Measurements from ENCODE around the gene PIM3. TPM values are rescaled to one million over a fixed set of nuclear protein-coding genes. Genes with fewer than 3 reads are reported as not detected.

PIM3 gene
- total RNA-seq, 2 experiments from 2014 or later = 224 to 230 TPM

DNA sequence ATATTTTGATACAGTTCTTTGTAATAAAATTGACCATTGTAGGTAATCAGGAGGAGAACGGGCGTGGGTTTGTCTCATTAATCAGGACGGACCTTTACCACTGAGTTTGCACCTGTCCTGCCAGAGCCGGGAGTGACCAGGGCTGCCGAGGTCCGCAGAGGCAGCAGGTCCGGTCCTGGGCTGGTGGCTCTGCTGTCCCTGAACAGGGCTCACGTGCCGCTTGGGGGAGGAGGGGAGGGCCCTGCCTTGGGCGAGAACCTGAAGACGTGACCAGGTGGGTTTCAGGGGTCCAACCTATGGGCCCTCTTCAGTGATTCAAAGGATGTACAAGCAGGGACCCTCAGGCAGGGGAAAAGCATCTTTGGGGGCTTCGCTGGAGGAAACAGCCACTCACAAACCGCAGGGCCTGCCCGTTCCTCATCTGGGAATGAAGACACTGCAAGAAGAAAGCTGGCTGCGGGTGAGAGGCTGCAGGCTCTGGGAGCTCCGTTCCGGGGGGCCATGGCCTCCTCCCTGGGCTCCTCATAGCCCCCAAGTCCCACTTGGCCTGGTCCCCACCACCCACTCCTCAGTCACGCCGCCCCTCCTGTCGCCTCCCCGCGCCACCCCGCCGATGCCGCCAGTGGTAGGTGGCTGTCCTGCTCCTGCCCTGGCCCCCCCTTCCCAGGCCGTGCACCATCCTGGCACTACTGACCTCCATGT, 32.9 kb upstream of the PIM3 start:
- DNase-seq (no peak), ATAC-seq (ENCODE audit: poor library complexity) (no peak)
- intact Hi-C loops (cut with DNase I, micrococcal nuclease) = loop anchor here (5.0 to 10.0 kb wide), 4 partner anchors 35 to 280 kb away; partner anchors contain the start of gene PIM3 (in 1 of the 2)
- no peaks in the 10 kb centered on the region for H3K9me3 Mint-ChIP-seq
- H3K27ac Mint-ChIP-seq = peak overlapping the region; percentile 82
- TF ChIP-seq, protein P1, sequence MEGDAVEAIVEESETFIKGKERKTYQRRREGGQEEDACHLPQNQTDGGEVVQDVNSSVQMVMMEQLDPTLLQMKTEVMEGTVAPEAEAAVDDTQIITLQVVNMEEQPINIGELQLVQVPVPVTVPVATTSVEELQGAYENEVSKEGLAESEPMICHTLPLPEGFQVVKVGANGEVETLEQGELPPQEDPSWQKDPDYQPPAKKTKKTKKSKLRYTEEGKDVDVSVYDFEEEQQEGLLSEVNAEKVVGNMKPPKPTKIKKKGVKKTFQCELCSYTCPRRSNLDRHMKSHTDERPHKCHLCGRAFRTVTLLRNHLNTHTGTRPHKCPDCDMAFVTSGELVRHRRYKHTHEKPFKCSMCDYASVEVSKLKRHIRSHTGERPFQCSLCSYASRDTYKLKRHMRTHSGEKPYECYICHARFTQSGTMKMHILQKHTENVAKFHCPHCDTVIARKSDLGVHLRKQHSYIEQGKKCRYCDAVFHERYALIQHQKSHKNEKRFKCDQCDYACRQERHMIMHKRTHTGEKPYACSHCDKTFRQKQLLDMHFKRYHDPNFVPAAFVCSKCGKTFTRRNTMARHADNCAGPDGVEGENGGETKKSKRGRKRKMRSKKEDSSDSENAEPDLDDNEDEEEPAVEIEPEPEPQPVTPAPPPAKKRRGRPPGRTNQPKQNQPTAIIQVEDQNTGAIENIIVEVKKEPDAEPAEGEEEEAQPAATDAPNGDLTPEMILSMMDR (IDR thresholded peaks at IDR 0.05) = no peak
- H3K36me3 ChIP-seq (ENCODE audit: insufficient read depth, low read length) = no peaks in the 10 kb centered on the region
- no peaks in the 10 kb centered on the region for H3K9me3 ChIP-seq (ENCODE audit: control insufficient read depth in 1 of 2, insufficient read depth in 1 of 2, low read length in 2 of 2)
- no peak overlapping the region for H3K27ac ChIP-seq (ENCODE audit: low read depth in 1 of 2, low read length in 2 of 2)
- H3K27me3 ChIP-seq (ENCODE audit: control insufficient read depth in 1 of 2, insufficient read depth in 2 of 2, low read length in 2 of 2) = no peaks in the 10 kb centered on the region
- peak overlapping the region; percentile 63 for H3K4me3 Mint-ChIP-seq
- POLR2A ChIA-PET = no interaction called here
- CTCF ChIA-PET = interaction anchor here (1.4 kb wide), 1 partner anchor 103 kb away, joined by 5 read pairs; no protein-coding TSS in a partner anchor
- H3K27me3 Mint-ChIP-seq = no peaks in the 10 kb centered on the region
- H3K4me1 ChIP-seq (ENCODE audit: insufficient read depth, low read length) = peaks cover 56% of the 10 kb centered on the region
- peaks cover 7% of the 10 kb centered on the region for H3K36me3 Mint-ChIP-seq (ENCODE audit: low read depth)
- peaks cover 44% of the 10 kb centered on the region for H3K4me1 Mint-ChIP-seq (ENCODE audit: low read depth)
- H3K4me3 ChIP-seq (ENCODE audit: low read length) = no peak overlapping the region

DNA sequence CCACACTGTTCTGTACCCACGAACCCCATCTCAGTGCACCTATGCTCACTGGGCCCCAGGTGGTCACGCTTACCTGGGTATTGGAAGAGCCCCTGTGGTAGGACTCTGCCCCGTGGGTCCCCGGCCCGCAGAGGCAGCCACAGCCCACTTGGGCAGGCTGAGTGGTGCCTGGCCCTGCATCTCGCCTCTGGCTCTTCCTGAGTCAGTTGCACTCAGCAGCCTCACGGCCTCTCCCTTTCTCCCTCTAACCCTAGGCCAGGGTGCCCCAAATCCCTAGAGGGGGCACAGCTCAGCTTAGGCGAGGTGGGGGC, 32.4 kb upstream of the PIM3 start:
- Mint-ChIP-seq H3K27ac (no peak overlapping the region), H3K4me3 (no peak overlapping the region), H3K9me3 (no peaks in the 10 kb centered on the region), H3K4me1 (ENCODE audit: low read depth) (peaks cover 49% of the 10 kb centered on the region), H3K36me3 (ENCODE audit: low read depth) (peaks cover 7% of the 10 kb centered on the region), H3K27me3 (no peaks in the 10 kb centered on the region)
- peaks cover 59% of the 10 kb centered on the region for H3K4me1 ChIP-seq (ENCODE audit: insufficient read depth, low read length)
- DNase-seq (no peak), ATAC-seq (ENCODE audit: poor library complexity) (no peak)
- TF ChIP-seq, protein P1 (IDR thresholded peaks at IDR 0.05) = no peak
- peaks cover 0 to under 1% of the 10 kb centered on the region in 2 experiments for H3K9me3 ChIP-seq (ENCODE audit: control insufficient read depth in 1 of 2, insufficient read depth in 1 of 2, low read length in 2 of 2)
- no peak overlapping the region for H3K27ac ChIP-seq (ENCODE audit: low read depth in 1 of 2, low read length in 2 of 2)
- intact Hi-C loops (cut with DNase I, micrococcal nuclease) = loop anchor here (5.0 to 10.0 kb wide), 4 partner anchors 34 to 279 kb away; partner anchors contain the start of gene PIM3 (in 1 of the 2)
- no peaks in the 10 kb centered on the region for H3K27me3 ChIP-seq (ENCODE audit: control insufficient read depth in 1 of 2, insufficient read depth in 2 of 2, low read length in 2 of 2)
- no peak overlapping the region for H3K4me3 ChIP-seq (ENCODE audit: low read length)
- H3K36me3 ChIP-seq (ENCODE audit: insufficient read depth, low read length) = no peaks in the 10 kb centered on the region
- POLR2A ChIA-PET = no interaction called here
- CTCF ChIA-PET = interaction anchor here (1.4 kb wide), 1 partner anchor 102 kb away, joined by 5 read pairs; no protein-coding TSS in a partner anchor

DNA sequence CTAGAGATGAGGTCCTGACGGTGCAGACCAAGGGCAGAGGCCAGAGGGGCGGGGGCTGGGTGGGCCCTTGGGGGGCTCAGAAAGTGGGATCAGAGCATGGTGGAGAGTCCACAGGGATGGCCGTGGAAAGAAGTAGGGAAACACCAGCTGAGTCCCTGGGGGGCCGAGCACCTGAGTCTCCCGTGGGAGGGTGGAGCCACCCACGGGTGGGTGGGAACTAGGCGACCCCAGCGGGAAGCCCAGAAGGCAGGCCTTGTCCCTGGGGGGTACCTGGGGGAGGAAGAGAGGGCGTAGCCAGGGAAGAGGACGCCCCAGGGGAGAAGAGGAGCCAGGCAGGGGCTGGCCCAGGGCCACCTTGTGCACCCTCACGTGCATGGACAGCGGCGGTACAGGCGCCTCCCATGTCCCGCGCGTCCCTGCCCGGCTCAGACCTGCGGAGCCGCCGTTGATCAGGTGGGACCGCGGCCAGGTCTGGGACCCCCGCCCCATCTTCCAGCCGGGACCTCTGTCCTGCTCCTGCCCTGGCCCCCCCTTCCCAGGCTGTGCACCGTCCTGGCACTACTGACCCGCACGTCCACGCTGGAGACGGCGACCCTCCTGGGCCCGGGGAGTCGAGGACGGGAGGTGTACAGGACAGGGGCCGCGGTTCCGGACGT, 31.9 kb upstream of the PIM3 start:
- Mint-ChIP-seq H3K36me3 (ENCODE audit: low read depth) (peaks cover 7% of the 10 kb centered on the region), H3K4me3 (peak overlapping the region; percentile 42), H3K27ac (no peak overlapping the region), H3K27me3 (no peaks in the 10 kb centered on the region), H3K9me3 (no peaks in the 10 kb centered on the region), H3K4me1 (ENCODE audit: low read depth) (peaks cover 52% of the 10 kb centered on the region)
- H3K9me3 ChIP-seq (ENCODE audit: control insufficient read depth in 1 of 2, insufficient read depth in 1 of 2, low read length in 2 of 2) = peaks cover 0 to 5% of the 10 kb centered on the region in 2 experiments
- ChIA-PET CTCF (no interaction called here), POLR2A (no interaction called here)
- H3K4me1 ChIP-seq (ENCODE audit: insufficient read depth, low read length) = peaks cover 64% of the 10 kb centered on the region
- H3K27ac ChIP-seq (ENCODE audit: low read depth in 1 of 2, low read length in 2 of 2) = no peak overlapping the region
- ATAC-seq (ENCODE audit: poor library complexity) (no peak), DNase-seq (peak in 1 of 14 experiments; percentile 52)
- TF ChIP-seq, protein P1 (IDR thresholded peaks at IDR 0.05) = no peak
- H3K27me3 ChIP-seq (ENCODE audit: control insufficient read depth in 1 of 2, insufficient read depth in 2 of 2, low read length in 2 of 2) = no peaks in the 10 kb centered on the region
- H3K4me3 ChIP-seq (ENCODE audit: low read length) = no peak overlapping the region
- intact Hi-C loops (cut with DNase I, micrococcal nuclease) = loop anchor here (1.0 to 10.0 kb wide), 6 partner anchors 34 to 279 kb away; partner anchors contain the start of gene PIM3 (in 1 of the 2)
- no peaks in the 10 kb centered on the region for H3K36me3 ChIP-seq (ENCODE audit: insufficient read depth, low read length)
